ENCODE results near the gene MB.

The MB gene

DNA sequence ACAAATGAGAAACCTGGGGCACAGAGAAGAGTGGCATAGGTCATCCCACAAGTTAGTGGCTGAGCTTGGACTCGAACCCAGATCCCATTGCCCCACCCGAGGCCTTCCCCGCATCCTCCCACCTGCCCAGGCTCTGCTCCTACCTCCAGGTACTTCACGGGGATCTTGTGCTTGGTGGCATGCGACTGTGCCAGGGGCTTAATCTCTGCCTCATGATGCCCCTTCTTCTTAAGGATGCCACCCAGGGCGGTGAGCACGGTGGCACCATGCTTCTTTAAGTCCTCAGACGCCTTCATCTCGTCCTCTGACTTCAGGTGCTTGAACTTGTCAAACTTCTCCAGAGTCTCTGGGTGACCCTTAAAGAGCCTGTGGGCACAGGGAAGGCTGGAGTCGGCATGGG, 6.4 kb downstream of the MB start:
- H3K4me3 ChIP-seq (ENCODE audit: low read depth, low read length), result no peak overlapping the region
- TF ChIP-seq, protein P1, sequence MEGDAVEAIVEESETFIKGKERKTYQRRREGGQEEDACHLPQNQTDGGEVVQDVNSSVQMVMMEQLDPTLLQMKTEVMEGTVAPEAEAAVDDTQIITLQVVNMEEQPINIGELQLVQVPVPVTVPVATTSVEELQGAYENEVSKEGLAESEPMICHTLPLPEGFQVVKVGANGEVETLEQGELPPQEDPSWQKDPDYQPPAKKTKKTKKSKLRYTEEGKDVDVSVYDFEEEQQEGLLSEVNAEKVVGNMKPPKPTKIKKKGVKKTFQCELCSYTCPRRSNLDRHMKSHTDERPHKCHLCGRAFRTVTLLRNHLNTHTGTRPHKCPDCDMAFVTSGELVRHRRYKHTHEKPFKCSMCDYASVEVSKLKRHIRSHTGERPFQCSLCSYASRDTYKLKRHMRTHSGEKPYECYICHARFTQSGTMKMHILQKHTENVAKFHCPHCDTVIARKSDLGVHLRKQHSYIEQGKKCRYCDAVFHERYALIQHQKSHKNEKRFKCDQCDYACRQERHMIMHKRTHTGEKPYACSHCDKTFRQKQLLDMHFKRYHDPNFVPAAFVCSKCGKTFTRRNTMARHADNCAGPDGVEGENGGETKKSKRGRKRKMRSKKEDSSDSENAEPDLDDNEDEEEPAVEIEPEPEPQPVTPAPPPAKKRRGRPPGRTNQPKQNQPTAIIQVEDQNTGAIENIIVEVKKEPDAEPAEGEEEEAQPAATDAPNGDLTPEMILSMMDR (IDR thresholded peaks at IDR 0.05; ENCODE audit: control insufficient read depth, extremely low read depth, insufficient read depth), result no peak
- no peak for DNase-seq (ENCODE audit: low read depth)

DNA sequence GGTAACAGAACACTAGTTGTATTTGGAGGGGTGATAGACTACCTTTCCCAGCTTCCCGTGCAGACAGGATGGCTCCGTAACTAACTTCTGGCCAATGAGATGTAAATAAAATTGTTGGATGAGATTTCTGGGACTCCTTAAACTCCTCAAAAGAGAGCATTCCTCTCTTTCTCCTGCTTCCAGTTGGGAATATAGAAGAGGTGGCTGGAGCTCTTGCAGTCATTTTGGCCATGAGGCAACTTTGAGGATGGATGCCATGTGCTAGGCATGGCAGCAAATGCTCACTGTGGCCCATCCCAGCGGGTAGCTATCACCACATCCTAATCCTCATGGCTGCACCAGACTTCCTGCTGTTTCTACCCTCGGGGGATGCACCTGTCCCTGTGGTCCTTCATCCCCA, 7.4 kb downstream of the MB start:
- DNase-seq (ENCODE audit: low read depth), result no peak
- no peak overlapping the region for H3K4me3 ChIP-seq (ENCODE audit: low read depth, low read length)
- TF ChIP-seq, protein P1 (IDR thresholded peaks at IDR 0.05; ENCODE audit: control insufficient read depth, extremely low read depth, insufficient read depth), result no peak

DNA sequence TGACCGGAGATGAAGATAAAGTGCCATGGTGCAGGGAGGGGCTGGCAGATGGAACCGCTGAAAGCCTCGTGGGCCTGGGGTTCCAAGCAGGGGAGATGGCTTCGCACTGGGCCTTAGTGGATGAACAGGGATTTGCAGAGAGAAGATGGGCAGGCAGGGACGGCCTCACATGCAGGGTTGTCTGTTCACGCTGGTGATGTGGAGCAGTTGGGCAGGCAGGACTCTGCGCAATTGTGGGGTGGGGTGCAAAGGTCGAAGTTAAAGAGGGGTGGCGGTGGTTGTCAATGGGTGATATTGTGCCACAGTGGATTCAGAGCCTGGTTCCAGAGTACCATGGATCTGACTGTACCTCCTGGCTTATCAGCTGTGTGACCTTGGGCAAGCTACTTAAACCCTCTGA, 7.9 kb downstream of the MB start:
- H3K4me3 ChIP-seq (ENCODE audit: low read depth, low read length), result no peak overlapping the region
- no peak for DNase-seq (ENCODE audit: low read depth)
- TF ChIP-seq, protein P1 (IDR thresholded peaks at IDR 0.05; ENCODE audit: control insufficient read depth, extremely low read depth, insufficient read depth), result no peak

DNA sequence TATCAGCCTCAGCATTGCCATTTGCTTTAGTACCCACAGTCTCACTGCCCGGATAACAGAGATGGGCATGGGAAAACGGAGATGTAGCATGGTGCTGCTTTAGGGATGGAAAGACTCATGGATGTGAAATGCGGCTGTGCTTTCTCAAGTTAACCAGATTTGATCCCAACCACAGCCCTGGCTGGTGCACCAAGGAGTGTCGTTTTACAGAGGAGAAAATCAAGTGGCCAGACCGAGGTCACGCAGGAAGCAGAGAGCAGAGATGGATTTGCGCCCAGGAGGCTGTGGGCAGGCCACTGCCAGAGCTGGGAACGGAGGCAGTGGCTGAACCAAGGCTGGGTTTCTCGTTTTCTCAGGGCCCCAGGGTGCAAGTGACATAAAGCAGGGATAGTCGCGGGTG, 9.0 kb downstream of the MB start:
- TF ChIP-seq, protein P1 (IDR thresholded peaks at IDR 0.05; ENCODE audit: control insufficient read depth, extremely low read depth, insufficient read depth), result no peak
- H3K4me3 ChIP-seq (ENCODE audit: low read depth, low read length), result no peak overlapping the region
- no peak for DNase-seq (ENCODE audit: low read depth)

DNA sequence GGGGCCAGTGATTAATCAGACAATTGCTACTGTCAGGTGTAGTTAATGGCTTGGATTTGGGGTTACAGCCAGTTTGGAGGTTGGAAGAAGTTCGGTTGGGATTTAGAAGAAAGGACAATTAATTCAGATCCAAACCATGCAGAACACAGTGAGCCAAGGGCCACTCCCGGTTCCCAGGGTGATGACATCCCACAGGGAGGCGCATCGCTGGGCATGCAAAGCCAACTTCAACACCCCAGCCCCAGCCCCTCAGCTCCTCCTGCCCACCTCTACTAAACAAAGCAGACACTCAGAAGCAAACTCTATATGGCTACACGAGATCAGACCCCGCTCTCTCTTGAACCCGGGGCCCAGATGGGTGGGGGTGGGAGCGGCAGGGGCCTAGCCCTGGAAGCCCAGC, 10.2 kb downstream of the MB start:
- DNase-seq (ENCODE audit: low read depth), result no peak
- TF ChIP-seq, protein P1 (IDR thresholded peaks at IDR 0.05; ENCODE audit: control insufficient read depth, extremely low read depth, insufficient read depth), result no peak
- no peak overlapping the region for H3K4me3 ChIP-seq (ENCODE audit: low read depth, low read length)

DNA sequence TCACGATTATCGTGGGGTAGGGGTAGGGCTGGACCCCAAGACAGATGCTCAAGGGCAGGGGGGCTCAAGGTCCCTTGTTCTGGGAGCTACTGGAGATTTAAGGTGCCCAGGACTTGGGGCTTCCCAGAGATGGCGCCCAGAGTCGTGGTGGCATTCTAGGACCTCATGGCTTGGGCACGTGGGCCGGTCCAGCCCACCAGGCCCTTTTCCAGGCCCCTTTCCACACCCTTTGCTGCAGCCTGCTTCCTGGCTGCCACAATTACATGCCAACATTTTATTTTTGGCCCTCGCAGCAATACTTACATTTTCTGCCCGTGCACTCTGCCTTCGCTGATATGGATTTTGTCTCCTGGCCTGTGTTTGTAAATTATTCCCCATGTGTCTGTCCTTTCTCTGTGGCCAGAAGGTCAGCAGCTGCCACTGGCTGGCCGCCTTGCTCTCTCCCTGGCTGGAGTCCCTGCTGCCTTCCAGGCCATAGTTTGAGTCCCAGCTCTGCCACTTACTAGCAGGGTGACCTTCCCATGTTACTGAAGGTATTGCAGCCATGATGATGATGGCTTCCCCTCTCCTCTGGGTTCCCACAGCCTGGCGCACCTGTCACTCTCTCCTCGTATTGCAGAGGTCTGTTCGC, 11.2 kb downstream of the MB start:
- TF ChIP-seq, protein P1 (IDR thresholded peaks at IDR 0.05; ENCODE audit: control insufficient read depth, extremely low read depth, insufficient read depth), result no peak
- no peak for DNase-seq (ENCODE audit: low read depth)
- no peak overlapping the region for H3K4me3 ChIP-seq (ENCODE audit: low read depth, low read length)

DNA sequence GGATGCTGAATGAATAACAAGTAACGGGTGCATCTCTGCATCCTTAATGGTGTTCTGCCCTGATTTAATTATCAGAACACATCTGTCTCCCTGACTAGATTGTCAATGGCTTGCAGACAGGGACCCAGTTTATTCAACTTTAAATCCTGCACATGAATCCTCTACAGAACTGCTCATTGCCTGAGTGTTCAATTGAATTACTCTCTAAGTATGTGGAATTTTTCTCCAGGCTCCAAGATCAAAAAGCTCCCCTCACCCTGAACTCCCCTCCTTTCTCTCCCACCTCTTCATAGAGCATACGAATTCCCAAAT, 11.8 kb downstream of the MB start:
- H3K4me3 ChIP-seq (ENCODE audit: low read depth, low read length), result no peak overlapping the region
- DNase-seq (ENCODE audit: low read depth), result no peak
- TF ChIP-seq, protein P1 (IDR thresholded peaks at IDR 0.05; ENCODE audit: control insufficient read depth, extremely low read depth, insufficient read depth), result no peak
